Gastrocnemius medialis (tissue), 4 donors: Measurements from ENCODE around the gene ARRDC4. TPM values are rescaled to one million over a fixed set of nuclear protein-coding genes. Genes with fewer than 3 reads are reported as not detected.

ENCODE experiments used
- ATAC-seq, 2 donors: fragments of 150-250 bp; one replicate each; pipeline ENCODE4 v1.9.1; 2016
- DNase-seq, 2 donors: peaks; one replicate each; pipeline ENCODE4 v3.0.0-alpha.2; 2019
- H3K27ac ChIP-seq, 4 donors: fragments of 200-600 bp; sonication (generic); 1 replicate in 1 of 4; 2 replicates in 3 of 4; pipeline ENCODE4 v1.5.1; 2016 to 2018; ENCODE audit warnings: mild to moderate bottlenecking in 2 of 4, moderate library complexity in 1 of 4
- H3K27me3 ChIP-seq, 3 donors: fragments of 200-600 bp; sonication (generic) in 2 of 3; 1 replicate in 1 of 3; 2 replicates in 2 of 3; pipeline versions ENCODE4 v1.5.1 to v1.6.0; 2016 to 2019; ENCODE audit warnings: mild to moderate bottlenecking in 1 of 3, moderate library complexity in 1 of 3
- H3K36me3 ChIP-seq, 2 donors: fragments of 200-600 bp; sonication (generic) in 1 of 2; one replicate each; pipeline ENCODE4 v1.5.1; 2017 to 2018
- H3K4me1 ChIP-seq, 2 donors: fragments of 200-600 bp; sonication (generic) in 1 of 2; one replicate each; pipeline ENCODE4 v1.5.1; 2016 to 2017; ENCODE audit warnings: mild to moderate bottlenecking in 2 of 2
- H3K4me3 ChIP-seq, 4 donors: fragments of 200-600 bp; sonication (generic) in 3 of 4; 1 replicate in 1 of 4; 2 replicates in 3 of 4; pipeline ENCODE4 v1.5.1; 2016 to 2019; ENCODE audit warnings: mild to moderate bottlenecking in 2 of 4
- H3K9me3 ChIP-seq, 3 donors: fragments of 200-600 bp; sonication (generic) in 2 of 3; 1 replicate in 1 of 3; 2 replicates in 2 of 3; pipeline ENCODE4 v1.5.1; 2016 to 2019
- POLR2A ChIP-seq, 2 donors: fragments of 450-650 bp; IDR thresholded peaks; one replicate each; pipeline ENCODE4 v1.6.1; 2017; ENCODE audit warnings: antibody characterized with exemption in 2 of 2, mild to moderate bottlenecking in 2 of 2, moderate library complexity in 2 of 2
- in situ Hi-C, 4 donors: fragments of 200-750 bp; cut with MboI; loops; one replicate each; pipeline versions ENCODE4 v1.15.0 to v1.8.0; 2017; ENCODE audit warnings: low sequenced_read_pairs in 4 of 4
- intact Hi-C: fragments of 100-400 bp; cut with DNase I; formaldehyde crosslinking; loops from one replicate; pipeline ENCODE4 v1.15.1; 2023; ENCODE audit warnings: low total_unique reads
- total RNA-seq, 4 donors: library from RNA; depleted of rRNA; stranded (reverse); fragments of >200 nt; gene quantifications; one replicate each; pipeline versions ENCODE4 v1.1.0 to v1.2.3, GENCODE V29; 2016
- TF ChIP-seq, protein P1 (sequence below), 5 experiments: fragments of 450-650 bp in 3 of 5; fragments of 200-600 bp in 2 of 5; sonication (generic) in 2 of 5; IDR thresholded peaks in 4 of 5; conservative IDR thresholded peaks in 1 of 5; 1 replicate in 4 of 5; 2 replicates in 1 of 5; pipeline ENCODE4 v1.5.1; 2016 to 2019; ENCODE audit warnings: antibody characterized with exemption in 5 of 5, mild to moderate bottlenecking in 3 of 5, moderate library complexity in 3 of 5

The ARRDC4 gene
- total RNA-seq, 4 donors from 2014 or later, result 11.7 to 20.6 (median 17.7) TPM

DNA sequence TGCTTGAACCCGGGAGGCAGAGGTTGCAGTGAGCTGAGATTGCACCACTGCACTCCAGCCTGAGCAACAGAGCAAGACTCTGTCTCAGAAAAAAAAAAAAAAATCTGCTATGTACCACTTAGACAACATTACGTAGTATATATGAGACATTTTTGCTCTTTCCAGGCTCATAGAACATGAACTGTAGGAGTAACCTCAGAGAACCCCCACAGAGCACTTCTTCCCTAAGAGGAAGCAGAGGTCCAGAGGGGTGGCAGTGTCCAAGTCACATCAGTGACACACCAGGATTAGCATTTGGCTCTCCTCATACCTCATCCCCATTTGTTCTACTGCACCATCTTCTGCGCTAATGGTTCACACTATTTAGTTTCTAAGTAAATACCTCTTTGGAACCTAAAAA lies 33.7 kb downstream of the ARRDC4 start:
- ATAC-seq (no peak), DNase-seq (no peak)
- Histone ChIP-seq H3K4me3 (no peak overlapping the region), H3K27ac (no peak overlapping the region), H3K4me1 (peaks cover 7 to 15% of the 10 kb centered on the region in 2 donors), H3K27me3 (no peaks in the 10 kb centered on the region), H3K36me3 (no peaks in the 10 kb centered on the region), H3K9me3 (no peaks in the 10 kb centered on the region)
- intact Hi-C loops, result no loop called here
- TF ChIP-seq, protein P1, sequence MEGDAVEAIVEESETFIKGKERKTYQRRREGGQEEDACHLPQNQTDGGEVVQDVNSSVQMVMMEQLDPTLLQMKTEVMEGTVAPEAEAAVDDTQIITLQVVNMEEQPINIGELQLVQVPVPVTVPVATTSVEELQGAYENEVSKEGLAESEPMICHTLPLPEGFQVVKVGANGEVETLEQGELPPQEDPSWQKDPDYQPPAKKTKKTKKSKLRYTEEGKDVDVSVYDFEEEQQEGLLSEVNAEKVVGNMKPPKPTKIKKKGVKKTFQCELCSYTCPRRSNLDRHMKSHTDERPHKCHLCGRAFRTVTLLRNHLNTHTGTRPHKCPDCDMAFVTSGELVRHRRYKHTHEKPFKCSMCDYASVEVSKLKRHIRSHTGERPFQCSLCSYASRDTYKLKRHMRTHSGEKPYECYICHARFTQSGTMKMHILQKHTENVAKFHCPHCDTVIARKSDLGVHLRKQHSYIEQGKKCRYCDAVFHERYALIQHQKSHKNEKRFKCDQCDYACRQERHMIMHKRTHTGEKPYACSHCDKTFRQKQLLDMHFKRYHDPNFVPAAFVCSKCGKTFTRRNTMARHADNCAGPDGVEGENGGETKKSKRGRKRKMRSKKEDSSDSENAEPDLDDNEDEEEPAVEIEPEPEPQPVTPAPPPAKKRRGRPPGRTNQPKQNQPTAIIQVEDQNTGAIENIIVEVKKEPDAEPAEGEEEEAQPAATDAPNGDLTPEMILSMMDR (IDR thresholded peaks at IDR 0.05 in 4 of 5, conservative IDR thresholded peaks at IDR 0.05 in 1 of 5), result no peak
- TF ChIP-seq POLR2A (IDR thresholded peaks at IDR 0.05), result no peak
- in situ Hi-C loops, result no loop called here

- in situ Hi-C loops, result no loop called here
- Histone ChIP-seq H3K9me3 (no peaks in the 10 kb centered on the region), H3K27ac (no peak overlapping the region), H3K4me1 (peaks cover 4 to 12% of the 10 kb centered on the region in 2 donors), H3K36me3 (no peaks in the 10 kb centered on the region), H3K27me3 (no peaks in the 10 kb centered on the region), H3K4me3 (no peak overlapping the region)
- ATAC-seq (no peak), DNase-seq (no peak)
- intact Hi-C loops, result no loop called here
- TF ChIP-seq, protein P1 (IDR thresholded peaks at IDR 0.05 in 4 of 5, conservative IDR thresholded peaks at IDR 0.05 in 1 of 5), result no peak
These were observed 34.7 kb downstream of the ARRDC4 start for GRCh38 chr15:97995192-97995591.

- no peak overlapping the region for H3K4me3 ChIP-seq
- no peaks in the 10 kb centered on the region for H3K36me3 ChIP-seq
- no peak overlapping the region for H3K27ac ChIP-seq
- ATAC-seq (no peak), DNase-seq (no peak)
- H3K27me3 ChIP-seq, result no peaks in the 10 kb centered on the region
- H3K4me1 ChIP-seq, result peaks cover 4 to 12% of the 10 kb centered on the region in 2 donors
- intact Hi-C loops (no loop called here), in situ Hi-C loops (no loop called here)
- H3K9me3 ChIP-seq, result no peaks in the 10 kb centered on the region
- TF ChIP-seq, protein P1 (IDR thresholded peaks at IDR 0.05 in 4 of 5, conservative IDR thresholded peaks at IDR 0.05 in 1 of 5), result peak in 1 of 5 experiments; percentile 13
- no peak for TF ChIP-seq POLR2A (IDR thresholded peaks at IDR 0.05)
These were observed 35.5 kb downstream of the ARRDC4 start for GRCh38 chr15:97995881-97996603.

DNA sequence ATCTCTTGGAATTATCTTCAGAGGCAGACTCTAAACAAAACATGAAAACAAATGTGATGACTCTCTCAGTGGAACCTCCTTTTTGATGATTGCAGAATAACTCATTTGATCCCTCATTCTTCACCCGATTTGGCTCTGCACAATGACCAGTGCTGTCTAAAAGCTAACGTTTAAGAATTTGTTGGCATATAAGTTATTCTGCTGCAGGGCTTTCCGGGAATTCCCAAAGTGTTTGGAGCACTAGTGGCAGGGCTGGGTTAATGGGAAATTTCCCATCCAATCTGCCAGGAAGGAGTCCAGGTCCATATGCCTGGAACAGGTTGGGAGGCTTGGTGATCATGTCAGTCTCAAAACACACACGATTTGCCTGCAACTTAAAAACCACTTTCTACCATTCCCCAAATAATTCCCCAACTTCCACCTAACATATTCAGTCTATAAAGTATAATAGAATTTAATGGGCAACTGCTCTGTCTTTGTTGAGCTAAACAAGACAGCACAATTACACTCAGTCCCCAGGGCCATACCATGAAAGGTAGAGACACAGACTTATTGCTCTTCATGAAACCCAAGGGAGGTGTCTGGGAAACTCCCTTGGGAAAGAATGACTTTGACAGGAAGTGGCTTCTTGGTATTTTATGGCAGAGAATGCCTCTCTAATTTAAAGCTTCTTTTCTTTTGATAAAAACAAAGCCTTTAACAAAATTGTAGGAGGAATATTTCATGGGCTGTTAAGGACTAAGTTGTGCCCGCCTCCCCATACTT lies 38.0 kb downstream of the ARRDC4 start:
- H3K4me1 ChIP-seq, result peaks cover 1 to 4% of the 10 kb centered on the region in 2 donors
- ATAC-seq (no peak), DNase-seq (no peak)
- TF ChIP-seq, protein P1 (IDR thresholded peaks at IDR 0.05 in 4 of 5, conservative IDR thresholded peaks at IDR 0.05 in 1 of 5), result no peak
- TF ChIP-seq POLR2A (IDR thresholded peaks at IDR 0.05), result no peak
- H3K27ac ChIP-seq, result no peak overlapping the region
- H3K27me3 ChIP-seq, result no peaks in the 10 kb centered on the region
- no peaks in the 10 kb centered on the region for H3K9me3 ChIP-seq
- in situ Hi-C loops (no loop called here), intact Hi-C loops (no loop called here)
- H3K4me3 ChIP-seq, result no peak overlapping the region
- H3K36me3 ChIP-seq, result no peaks in the 10 kb centered on the region
